Activated CD4-positive, alpha-beta T cell treated with anti-CD3 and anti-CD28 coated beads, Interleukin-2, amount 10 ng/mL, durations not matched to agents 7 days and 5 days (primary cell): ENCODE measurements around the gene SLC45A3. TPM values are rescaled to one million over a fixed set of nuclear protein-coding genes. Genes with fewer than 3 reads are reported as not detected.

Experiments used
- CTCF ChIA-PET: fragments of 350-600 bp; sonication (Branson Sonifier 250); formaldehyde crosslinking; loops from one replicate; lab custom pipeline; 2021; ENCODE audit warnings: antibody characterized with exemption; lab: Charles Lee
- POLR2A ChIA-PET: fragments of 350-600 bp; sonication (Branson Sonifier 250); formaldehyde crosslinking; loops from one replicate; lab custom pipeline; 2021; ENCODE audit warnings: antibody characterized with exemption; lab: Charles Lee
- DNase-seq: peaks from one replicate; pipeline ENCODE4 v3.0.0-alpha.2; 2020
- H3K27ac Mint-ChIP-seq: one replicate; pipeline ENCODE4 v1.8.0; 2021; ENCODE audit warnings: mild to moderate bottlenecking, moderate library complexity, mixed read lengths
- H3K27me3 Mint-ChIP-seq: one replicate; pipeline ENCODE4 v1.8.0; 2021; ENCODE audit warnings: mixed read lengths
- H3K36me3 Mint-ChIP-seq: one replicate; pipeline ENCODE4 v1.8.0; 2021; ENCODE audit warnings: low read depth, mixed read lengths
- H3K4me1 Mint-ChIP-seq: one replicate; pipeline ENCODE4 v1.8.0; 2021; ENCODE audit warnings: mixed read lengths
- H3K4me3 Mint-ChIP-seq: one replicate; pipeline ENCODE4 v1.8.0; 2021; ENCODE audit warnings: mild to moderate bottlenecking, moderate library complexity, mixed read lengths
- H3K9me3 Mint-ChIP-seq: one replicate; pipeline ENCODE4 v1.8.0; 2021; ENCODE audit warnings: mixed read lengths
- total RNA-seq, 2 experiments: library from RNA; stranded (reverse); gene quantifications; one replicate each; pipeline ENCODE4 v1.2.3, GENCODE V29; 2021

Gene SLC45A3
- total RNA-seq, 2 experiments from 2014 or later, result 0.08 TPM; not detected in 1

GRCh38 chr1:205698921-205699320 is 18.6 kb upstream of the SLC45A3 start:
- H3K4me1 Mint-ChIP-seq, result no peaks in the 10 kb centered on the region
- no peak overlapping the region for H3K27ac Mint-ChIP-seq
- peaks cover 5% of the 10 kb centered on the region for H3K36me3 Mint-ChIP-seq
- CTCF ChIA-PET, result interaction anchor here (2.6 kb wide), 1 partner anchor 40 kb away, joined by 9 read pairs; no protein-coding TSS in a partner anchor
- DNase-seq, result no peak
- POLR2A ChIA-PET, result no interaction called here
- H3K4me3 Mint-ChIP-seq, result no peak overlapping the region
- H3K27me3 Mint-ChIP-seq, result peaks cover 13% of the 10 kb centered on the region
- H3K9me3 Mint-ChIP-seq, result no peaks in the 10 kb centered on the region

GRCh38 chr1:205693421-205693991 is 13.2 kb upstream of the SLC45A3 start:
- Mint-ChIP-seq H3K4me3 (no peak overlapping the region), H3K27ac (no peak overlapping the region), H3K9me3 (no peaks in the 10 kb centered on the region), H3K27me3 (peaks cover 22% of the 10 kb centered on the region), H3K36me3 (no peaks in the 10 kb centered on the region), H3K4me1 (no peaks in the 10 kb centered on the region)
- DNase-seq, result no peak
- POLR2A ChIA-PET, result no interaction called here
- CTCF ChIA-PET, result interaction anchor here (0.6 to 1.4 kb wide), 7 partner anchors 13 to 94 kb away, joined by 3 to 7 read pairs (median 3); partner anchors contain the start of gene SLC45A3

DNA sequence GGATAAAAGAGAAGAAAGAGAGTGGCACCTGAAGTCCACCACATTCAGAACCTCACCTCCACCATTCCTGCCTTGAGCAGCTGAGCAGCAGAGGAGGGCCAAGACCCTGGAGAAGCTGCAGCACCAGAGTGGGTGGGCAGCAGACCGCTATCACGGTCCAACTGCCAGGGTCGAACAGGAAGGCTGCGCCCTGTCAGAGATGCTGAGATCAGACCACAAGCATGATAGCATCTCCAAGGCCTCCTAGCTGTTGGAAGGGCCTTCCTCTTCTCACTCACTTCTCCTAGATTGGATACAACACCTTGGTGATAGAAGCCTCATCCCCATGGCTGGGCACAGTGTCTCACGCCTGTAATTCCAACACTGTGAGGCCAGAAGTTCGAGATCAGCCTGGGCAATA is 12.1 kb upstream of the SLC45A3 start:
- Mint-ChIP-seq H3K4me1 (no peaks in the 10 kb centered on the region), H3K36me3 (no peaks in the 10 kb centered on the region), H3K4me3 (no peak overlapping the region), H3K27ac (no peak overlapping the region), H3K27me3 (peaks cover 19% of the 10 kb centered on the region), H3K9me3 (no peaks in the 10 kb centered on the region)
- POLR2A ChIA-PET, result no interaction called here
- no peak for DNase-seq
- CTCF ChIA-PET, result interaction anchor here (1.1 to 1.2 kb wide), 3 partner anchors 8 to 33 kb away, joined by 3 to 4 read pairs (median 3); no protein-coding TSS in a partner anchor

GRCh38 chr1:205690122-205690756 is 9.9 kb upstream of the SLC45A3 start:
- Mint-ChIP-seq H3K27ac (no peak overlapping the region), H3K4me3 (no peak overlapping the region), H3K9me3 (no peaks in the 10 kb centered on the region), H3K36me3 (no peaks in the 10 kb centered on the region), H3K4me1 (no peaks in the 10 kb centered on the region), H3K27me3 (peaks cover 11% of the 10 kb centered on the region)
- POLR2A ChIA-PET, result no interaction called here
- no peak for DNase-seq
- CTCF ChIA-PET, result interaction anchor here (0.8 kb wide), 1 partner anchor 19 kb away, joined by 4 read pairs; no protein-coding TSS in a partner anchor

GRCh38 chr1:205689479-205689878 is 9.2 kb upstream of the SLC45A3 start:
- CTCF ChIA-PET, result interaction anchor here (1.8 kb wide), 1 partner anchor 10 kb away, joined by 11 read pairs; the partner anchor contains the start of gene SLC45A3
- Mint-ChIP-seq H3K27me3 (peaks cover 9% of the 10 kb centered on the region), H3K9me3 (no peaks in the 10 kb centered on the region), H3K27ac (no peak overlapping the region), H3K4me3 (no peak overlapping the region), H3K36me3 (no peaks in the 10 kb centered on the region), H3K4me1 (no peaks in the 10 kb centered on the region)
- no peak for DNase-seq
- POLR2A ChIA-PET, result no interaction called here

- no peaks in the 10 kb centered on the region for H3K9me3 Mint-ChIP-seq
- no peaks in the 10 kb centered on the region for H3K4me1 Mint-ChIP-seq
- POLR2A ChIA-PET, result no interaction called here
- H3K4me3 Mint-ChIP-seq, result no peak overlapping the region
- peaks cover 9% of the 10 kb centered on the region for H3K27me3 Mint-ChIP-seq
- CTCF ChIA-PET, result interaction anchor here (0.6 to 1.8 kb wide), 6 partner anchors 9 to 444 kb away, joined by 3 to 11 read pairs (median 3); partner anchors contain the start of gene SLC45A3
- no peak overlapping the region for H3K27ac Mint-ChIP-seq
- no peaks in the 10 kb centered on the region for H3K36me3 Mint-ChIP-seq
- DNase-seq, result no peak
Observed at GRCh38 chr1:205688171-205689080, 8.1 kb upstream of the SLC45A3 start.

DNA sequence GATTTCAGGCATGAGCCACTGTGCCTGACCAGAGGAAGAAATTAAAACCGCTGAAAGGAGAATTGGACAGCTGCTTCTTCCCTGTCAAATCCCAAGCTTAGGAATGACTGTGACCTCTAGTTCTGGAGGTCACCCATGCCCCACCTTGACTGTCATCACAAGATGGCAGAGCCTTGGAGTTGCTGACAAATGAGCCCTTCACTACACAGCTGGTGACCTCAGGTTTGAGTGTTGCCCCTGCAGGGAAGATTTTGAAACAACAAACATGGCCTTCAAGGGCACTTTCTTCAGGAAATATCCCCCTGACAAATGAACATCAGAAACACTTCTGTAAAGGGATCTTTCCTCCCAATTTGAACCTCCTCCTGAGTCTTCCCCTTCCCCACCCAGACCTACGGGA is 6.9 kb upstream of the SLC45A3 start:
- H3K27ac Mint-ChIP-seq, result no peak overlapping the region
- H3K4me3 Mint-ChIP-seq, result no peak overlapping the region
- ChIA-PET POLR2A (no interaction called here), CTCF (interaction anchor here (1.0 to 1.6 kb wide), 2 partner anchors 24 to 337 kb away, joined by 3 read pairs; no protein-coding TSS in a partner anchor)
- H3K36me3 Mint-ChIP-seq, result no peaks in the 10 kb centered on the region
- H3K27me3 Mint-ChIP-seq, result peaks cover 10% of the 10 kb centered on the region
- no peaks in the 10 kb centered on the region for H3K4me1 Mint-ChIP-seq
- H3K9me3 Mint-ChIP-seq, result no peaks in the 10 kb centered on the region
- no peak for DNase-seq

DNA sequence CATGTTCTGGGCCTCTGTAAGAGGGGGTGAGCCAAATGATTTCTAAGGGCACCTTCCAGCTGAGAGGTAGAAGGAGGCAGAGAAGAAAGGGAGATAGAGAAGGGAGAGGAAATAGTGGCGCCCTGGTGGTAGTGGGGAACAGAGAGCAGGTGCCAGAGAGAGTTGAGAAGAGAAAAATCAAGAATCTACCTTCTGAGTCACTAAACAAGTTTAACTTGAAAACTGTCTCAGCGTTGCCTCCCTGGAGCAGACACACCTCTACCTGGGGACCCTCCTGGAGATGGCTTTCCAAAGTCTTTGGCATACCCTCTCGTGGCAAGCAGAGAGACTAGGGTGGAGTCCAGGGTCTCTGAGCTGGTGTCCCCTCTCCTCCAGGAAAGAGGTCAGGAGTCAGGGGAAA is 1.1 kb upstream of the SLC45A3 start:
- ChIA-PET POLR2A (no interaction called here), CTCF (no interaction called here)
- H3K4me3 Mint-ChIP-seq, result no peak overlapping the region
- H3K27ac Mint-ChIP-seq, result no peak overlapping the region
- no peaks in the 10 kb centered on the region for H3K9me3 Mint-ChIP-seq
- H3K4me1 Mint-ChIP-seq, result peaks cover 12% of the 10 kb centered on the region
- DNase-seq, result no peak
- H3K27me3 Mint-ChIP-seq, result peaks cover 29% of the 10 kb centered on the region
- H3K36me3 Mint-ChIP-seq, result no peaks in the 10 kb centered on the region

GRCh38 chr1:205678286-205679111 is 1.8 kb downstream of the SLC45A3 start:
- Mint-ChIP-seq H3K4me1 (peaks cover 12% of the 10 kb centered on the region), H3K9me3 (no peaks in the 10 kb centered on the region), H3K36me3 (no peaks in the 10 kb centered on the region), H3K27me3 (peaks cover 32% of the 10 kb centered on the region), H3K27ac (no peak overlapping the region), H3K4me3 (peak overlapping the region; percentile 73)
- CTCF ChIA-PET, result interaction anchor here (1.1 to 2.8 kb wide), 7 partner anchors 10 to 87 kb away, joined by 3 to 13 read pairs (median 8); no protein-coding TSS in a partner anchor
- no peak for DNase-seq
- POLR2A ChIA-PET, result no interaction called here

GRCh38 chr1:205677167-205677566 is 3.1 kb downstream of the SLC45A3 start:
- ChIA-PET POLR2A (no interaction called here), CTCF (interaction anchor here (0.6 to 2.2 kb wide), 6 partner anchors 10 to 504 kb away, joined by 3 to 8 read pairs (median 4); no protein-coding TSS in a partner anchor)
- H3K4me1 Mint-ChIP-seq, result peaks cover 13% of the 10 kb centered on the region
- no peak overlapping the region for H3K4me3 Mint-ChIP-seq
- no peak for DNase-seq
- H3K9me3 Mint-ChIP-seq, result no peaks in the 10 kb centered on the region
- no peak overlapping the region for H3K27ac Mint-ChIP-seq
- peaks cover 28% of the 10 kb centered on the region for H3K27me3 Mint-ChIP-seq
- H3K36me3 Mint-ChIP-seq, result no peaks in the 10 kb centered on the region

GRCh38 chr1:205676597-205676996 is 3.7 kb downstream of the SLC45A3 start:
- Mint-ChIP-seq H3K9me3 (no peaks in the 10 kb centered on the region), H3K4me1 (peaks cover 16% of the 10 kb centered on the region), H3K27me3 (peaks cover 25% of the 10 kb centered on the region), H3K4me3 (no peak overlapping the region), H3K27ac (no peak overlapping the region), H3K36me3 (no peaks in the 10 kb centered on the region)
- ChIA-PET POLR2A (no interaction called here), CTCF (interaction anchor here (0.8 to 2.2 kb wide), 4 partner anchors 10 to 99 kb away, joined by 3 to 8 read pairs (median 4); partner anchors contain the start of gene RAB29)
- no peak for DNase-seq

GRCh38 chr1:205676002-205676401 is 4.3 kb downstream of the SLC45A3 start:
- Mint-ChIP-seq H3K27ac (no peak overlapping the region), H3K4me1 (peaks cover 16% of the 10 kb centered on the region), H3K9me3 (no peaks in the 10 kb centered on the region), H3K36me3 (no peaks in the 10 kb centered on the region), H3K4me3 (no peak overlapping the region), H3K27me3 (peaks cover 19% of the 10 kb centered on the region)
- ChIA-PET CTCF (interaction anchor here (0.8 kb wide), 1 partner anchor 99 kb away, joined by 3 read pairs; the partner anchor contains the start of gene RAB29), POLR2A (no interaction called here)
- DNase-seq, result no peak
